Measurements from ENCODE around the gene OR4B1.

GRCh38 chr11:48237727-48238126 is 21.1 kb downstream of the OR4B1 start:
- no peak for TF ChIP-seq GATA2 (IDR thresholded peaks at IDR 0.05; ENCODE audit: low read depth, low read length)
- no peak for TF ChIP-seq GATA3 (IDR thresholded peaks at IDR 0.05; ENCODE audit: low read depth, low read length)
